D721Med (cell line): ENCODE data around the gene CADPS.

Experiments
- DNase-seq: peaks from one replicate; pipeline ENCODE4 v3.0.0; 2011; ENCODE audit warnings: low spot score; ENCODE audit not compliant: insufficient read length
- FAIRE-seq: peaks from 2 replicates; lab custom pipeline; 2011; peaks lifted over from hg19 to GRCh38; lab: Jason Lieb, UNC
- CTCF ChIP-seq: IDR thresholded peaks from 2 replicates; pipeline ENCODE4 v1.5.1; 2012; ENCODE audit warnings: mild to moderate bottlenecking, control low read depth; ENCODE audit not compliant: insufficient read depth; ENCODE audit errors: missing control alignments

The CADPS gene

GRCh38 chr3:62911526-62911925 lies 36.3 kb upstream of the CADPS start:
- FAIRE-seq: no peak
- DNase-seq: no peak
- no peak for TF ChIP-seq CTCF

DNA sequence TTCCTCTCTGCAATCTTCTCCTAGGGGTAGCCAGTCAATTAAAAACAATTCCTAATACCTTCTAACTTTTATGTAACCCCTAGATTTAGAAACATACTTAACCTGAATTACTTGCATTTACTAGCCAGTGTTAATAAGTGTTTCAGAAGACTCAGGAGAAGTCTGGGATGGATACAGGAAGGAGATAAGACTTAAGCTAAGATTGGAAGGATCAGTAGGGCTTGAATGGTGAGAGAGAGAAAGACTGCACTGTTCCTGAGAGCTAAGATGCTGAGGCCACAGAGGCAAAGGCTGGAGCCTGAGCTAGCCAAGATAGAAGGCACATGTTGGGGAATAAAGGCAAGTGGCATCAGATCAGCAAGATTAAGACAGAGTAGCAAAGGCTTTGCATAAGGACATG lies 30.1 kb upstream of the CADPS start:
- DNase-seq (no peak), FAIRE-seq (peak; percentile 25)
- TF ChIP-seq CTCF: no peak

DNA sequence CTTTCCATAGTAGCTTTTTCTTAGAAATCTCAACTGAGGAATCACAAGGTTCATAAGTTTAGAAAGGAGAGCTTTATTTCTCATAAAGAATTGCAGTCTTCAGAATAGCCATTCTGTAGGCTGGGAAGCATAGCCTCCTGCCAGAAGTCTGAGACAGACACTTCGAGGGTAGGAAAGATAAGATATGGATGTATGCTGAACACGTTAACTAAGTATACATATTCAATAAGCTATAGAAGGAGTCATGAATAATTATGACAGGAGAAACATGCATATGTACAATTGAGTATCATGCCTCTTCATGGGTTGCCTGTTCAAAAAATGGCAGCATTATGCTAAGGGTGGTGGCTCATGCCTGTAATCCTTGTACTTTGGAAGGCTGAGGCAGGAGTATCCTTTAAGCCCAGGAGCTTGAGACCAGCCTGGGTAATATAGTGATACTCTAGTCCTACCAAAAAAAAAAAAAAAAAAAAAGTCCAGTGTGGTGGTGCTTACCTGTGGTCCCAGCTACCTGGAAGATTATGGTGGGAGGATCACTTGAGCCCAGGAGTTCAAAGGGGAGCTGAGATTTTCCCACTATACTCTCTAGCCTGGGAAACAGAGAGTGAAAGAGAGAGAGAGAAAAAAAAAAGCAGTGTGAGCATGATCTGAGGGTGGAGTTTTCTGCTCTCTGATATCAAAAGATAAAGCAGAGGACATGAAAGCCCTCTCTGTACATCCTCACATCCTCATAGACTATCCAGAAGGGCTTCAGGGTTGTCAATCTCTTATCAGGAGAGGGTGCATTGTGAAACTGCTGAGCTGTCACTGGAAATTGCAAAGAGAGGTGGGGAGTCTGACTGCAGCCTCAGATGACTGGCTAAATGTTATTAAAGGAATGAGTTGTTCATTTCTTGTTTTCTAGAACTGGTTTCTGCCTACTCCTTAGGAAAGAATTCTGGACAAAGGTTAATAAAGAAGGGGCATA lies 23.6 kb upstream of the CADPS start:
- FAIRE-seq (no peak), DNase-seq (no peak)
- TF ChIP-seq CTCF: no peak

- TF ChIP-seq CTCF: no peak
- FAIRE-seq: no peak
These were observed 20.7 kb upstream of the CADPS start for GRCh38 chr3:62895901-62896300.

GRCh38 chr3:62892951-62893350 lies 17.7 kb upstream of the CADPS start:
- TF ChIP-seq CTCF: no peak
- DNase-seq (no peak), FAIRE-seq (no peak)

More at GRCh38 chr3:62895901-62896300, 20.7 kb upstream of the CADPS start:
- DNase-seq: no peak

DNA sequence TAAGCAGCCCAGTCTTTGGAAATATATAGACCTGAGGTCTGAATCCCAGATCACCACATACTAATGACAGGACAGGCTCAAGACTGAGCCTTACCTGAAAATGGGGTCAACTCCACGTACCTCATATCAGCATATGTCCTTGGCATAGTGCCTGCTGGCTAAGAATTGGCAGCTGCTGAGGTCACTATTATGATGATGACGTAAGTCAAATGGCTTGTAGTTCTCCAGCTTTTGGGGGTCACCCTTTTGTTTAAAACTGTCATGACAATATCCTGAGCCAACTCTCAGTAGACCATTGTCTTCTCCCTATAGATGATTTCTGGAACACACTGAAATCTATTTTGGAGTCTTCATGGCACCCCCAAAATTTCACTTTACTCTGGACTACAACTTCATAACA lies 16.8 kb upstream of the CADPS start:
- FAIRE-seq (no peak), DNase-seq (no peak)
- no peak for TF ChIP-seq CTCF

DNA sequence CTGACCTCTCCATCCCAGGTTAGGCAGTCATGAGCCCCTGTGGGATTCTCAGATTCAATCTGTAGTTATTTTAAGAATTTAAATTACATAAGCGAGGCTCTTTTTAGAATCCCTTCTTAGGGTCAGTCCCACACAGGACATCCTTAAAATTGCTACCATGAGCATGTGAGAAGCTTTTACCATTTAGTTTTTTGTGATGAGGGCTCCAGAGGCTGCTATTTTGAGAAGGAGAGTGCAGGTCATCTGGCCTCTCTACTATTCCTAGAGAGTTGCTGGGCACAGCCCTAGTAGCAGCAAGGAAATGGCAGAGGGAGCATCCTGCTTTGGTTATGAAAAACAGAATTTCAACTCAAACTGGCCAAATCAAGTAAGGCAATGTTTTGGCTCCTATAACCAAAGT lies 13.6 kb upstream of the CADPS start:
- DNase-seq (no peak), FAIRE-seq (no peak)
- TF ChIP-seq CTCF: no peak
